ENCODE measurements around the gene TAGLN.
A peak's percentile ranks its signal among the peaks of the same experiment; 100 is the strongest.

Gene TAGLN

GRCh38 chr11:117199053-117199915, at the start of gene TAGLN:
TAGLN (plus strand) TSS chr11:117199370; CDS start chr11:117203014, 3,644 bp downstream.
- DNase-seq: no peak

- no peak for DNase-seq
These were observed 47.1 kb upstream of the TAGLN start for GRCh38 chr11:117152066-117152465.

GRCh38 chr11:117154468-117154867, 44.7 kb upstream of the TAGLN start:
- no peak for DNase-seq

- DNase-seq: no peak
These were observed 41.7 kb upstream of the TAGLN start for GRCh38 chr11:117157507-117157906.

GRCh38 chr11:117159892-117160291, 39.3 kb upstream of the TAGLN start:
- DNase-seq: no peak

GRCh38 chr11:117160826-117161225, 38.3 kb upstream of the TAGLN start:
- DNase-seq: no peak

- no peak for DNase-seq
These were observed 32.7 kb upstream of the TAGLN start for GRCh38 chr11:117166491-117166890.

GRCh38 chr11:117169736-117170135, 29.4 kb upstream of the TAGLN start:
- DNase-seq: no peak

GRCh38 chr11:117170210-117170609, 29.0 kb upstream of the TAGLN start:
- no peak for DNase-seq

GRCh38 chr11:117171007-117171403, 28.2 kb upstream of the TAGLN start:
- DNase-seq: no peak

GRCh38 chr11:117171404-117172061, 27.6 kb upstream of the TAGLN start:
- no peak for DNase-seq

GRCh38 chr11:117172724-117173421, 26.3 kb upstream of the TAGLN start:
- DNase-seq: no peak

- no peak for DNase-seq
These were observed 24.1 kb upstream of the TAGLN start for GRCh38 chr11:117175104-117175503.

GRCh38 chr11:117175781-117176180, 23.4 kb upstream of the TAGLN start:
- DNase-seq: no peak

GRCh38 chr11:117176186-117176585, 23.0 kb upstream of the TAGLN start:
- DNase-seq: no peak

GRCh38 chr11:117177534-117178209, 21.5 kb upstream of the TAGLN start:
- DNase-seq: no peak

GRCh38 chr11:117178210-117179034, 20.7 kb upstream of the TAGLN start, which contains the start of gene SIDT2:
SIDT2 (plus strand) TSS chr11:117178743; CDS start chr11:117179264, 521 bp downstream.
- peak; percentile 52 for DNase-seq

- no peak for DNase-seq
These were observed 19.8 kb upstream of the TAGLN start for GRCh38 chr11:117179048-117179999.

GRCh38 chr11:117180020-117180419, 19.1 kb upstream of the TAGLN start:
- no peak for DNase-seq

- DNase-seq: no peak
These were observed 18.2 kb upstream of the TAGLN start for GRCh38 chr11:117180661-117181585.

All from cortex of kidney (tissue), 1 donor.